HG03460 (cell line): ENCODE measurements around the gene KSR2.
A peak's percentile ranks its signal among the peaks of the same experiment; 100 is the strongest.
"Not testable (repeated sequence)": the region's sequence is repeated elsewhere in the genome, so short reads cannot be mapped to it uniquely, and the experiment has no call there.

ENCODE experiments used
- ATAC-seq: cut with Tn5 transposase; IDR thresholded peaks from one replicate; pipeline ENCODE4 v1.9.1; 2021; ENCODE audit not compliant: unreplicated experiment

KSR2 gene

DNA sequence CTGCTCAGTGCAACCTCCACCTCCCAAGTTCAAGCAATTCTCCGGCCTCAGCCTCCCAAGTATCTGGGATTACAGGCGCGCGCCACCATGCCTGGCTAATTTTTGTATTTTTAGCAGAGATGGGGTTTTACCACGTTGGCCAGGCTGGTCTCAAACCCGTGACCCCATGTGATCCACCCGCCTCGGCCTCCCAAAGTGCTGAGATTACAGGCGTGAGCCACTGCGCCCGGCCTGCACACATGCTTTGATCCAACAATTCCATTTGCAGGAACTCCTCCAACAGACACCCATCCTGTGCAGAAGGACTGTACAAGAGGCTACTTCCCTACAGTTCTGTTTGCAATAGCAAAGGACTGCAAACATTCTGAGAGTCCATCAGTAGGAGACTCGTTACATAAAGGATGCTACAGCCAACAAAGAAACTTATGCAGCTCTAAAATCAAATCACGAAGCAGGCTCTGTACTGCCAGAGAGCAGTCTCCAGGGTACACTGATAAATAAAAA, 108.0 kb downstream of the KSR2 start:
- ATAC-seq, result not testable (repeated sequence)

DNA sequence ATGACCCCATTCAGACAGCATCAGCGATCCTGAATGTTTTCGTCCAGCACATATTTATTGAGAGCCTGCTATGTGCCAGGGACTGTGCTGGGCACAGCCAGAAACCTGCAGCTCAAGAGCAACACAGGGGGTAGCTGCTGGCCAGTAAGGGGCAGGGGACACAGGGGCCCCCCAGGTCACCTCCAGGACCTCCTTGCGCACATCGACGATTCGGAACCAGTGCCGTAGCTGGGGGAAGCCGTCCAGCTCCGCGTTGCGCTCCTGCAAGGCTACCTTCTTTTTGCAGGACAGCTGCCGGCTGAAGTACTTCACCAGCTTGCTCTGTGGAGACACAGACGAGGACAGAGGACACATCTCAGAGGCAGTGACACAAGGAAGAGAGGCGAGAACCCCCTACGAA, 108.7 kb downstream of the KSR2 start:
- no peak for ATAC-seq

DNA sequence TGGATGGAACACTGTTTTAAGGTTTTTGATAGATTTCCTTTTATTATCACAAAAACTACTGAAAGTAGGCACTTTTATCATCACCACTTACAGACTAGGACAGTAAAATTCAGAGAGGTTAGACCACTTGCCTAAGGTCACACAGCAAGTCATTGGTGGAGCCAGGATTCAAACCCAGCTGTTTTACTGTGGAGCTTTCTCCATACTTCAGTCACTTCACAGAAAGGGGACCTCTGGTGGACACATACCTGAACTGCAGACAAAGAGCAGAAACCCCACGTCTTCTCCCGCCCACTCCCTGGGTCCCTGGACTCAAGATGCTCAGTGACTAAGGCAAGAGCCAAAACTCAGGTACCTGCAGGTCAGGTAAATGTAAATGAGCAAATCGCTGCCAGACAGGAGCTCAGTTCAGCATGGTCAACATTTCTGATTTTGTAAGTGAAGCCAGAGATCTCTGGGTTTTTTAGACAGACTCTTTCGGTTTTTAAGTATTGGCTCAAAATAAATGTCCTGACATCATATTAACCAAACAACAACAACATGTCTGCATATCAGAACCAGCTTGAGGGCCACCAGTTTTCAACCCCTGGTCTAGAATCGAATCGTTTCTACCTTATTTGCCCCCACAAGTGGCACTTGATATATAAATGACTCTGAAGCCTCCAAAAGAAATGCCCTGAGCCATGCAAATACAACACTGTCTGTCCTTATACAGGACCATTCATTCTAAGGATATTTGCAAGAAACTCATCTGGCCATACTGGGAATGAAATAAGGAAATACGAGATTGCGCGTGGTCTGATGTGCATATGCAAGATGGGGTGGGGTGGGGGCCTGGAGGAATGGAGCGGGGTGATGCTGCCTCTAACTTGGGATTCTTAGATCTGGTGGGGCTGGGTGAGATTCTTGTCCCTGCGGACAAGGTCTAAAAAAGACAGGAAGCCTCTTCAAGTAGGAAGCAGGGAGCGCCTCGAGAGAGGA, 110.9 kb downstream of the KSR2 start:
- no peak for ATAC-seq

DNA sequence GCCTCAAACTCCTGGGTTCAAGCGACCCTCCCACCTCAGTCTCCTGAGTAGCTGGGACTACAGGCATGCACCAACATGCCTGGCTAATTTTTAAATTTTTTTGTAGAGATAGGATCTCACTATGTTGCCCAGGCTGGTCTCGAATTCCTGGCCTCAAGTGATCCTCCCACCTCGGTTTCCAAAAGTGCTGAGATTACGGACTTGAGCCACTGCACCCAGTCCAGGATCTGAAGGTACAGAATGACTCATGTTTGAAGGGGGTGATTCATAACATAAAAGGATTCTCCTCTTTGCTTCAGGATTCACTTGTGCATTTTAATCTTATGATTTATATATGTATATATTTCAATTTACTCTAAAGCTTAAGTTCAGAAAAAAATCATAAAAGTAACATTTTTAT, 111.7 kb downstream of the KSR2 start:
- not testable (repeated sequence) for ATAC-seq

DNA sequence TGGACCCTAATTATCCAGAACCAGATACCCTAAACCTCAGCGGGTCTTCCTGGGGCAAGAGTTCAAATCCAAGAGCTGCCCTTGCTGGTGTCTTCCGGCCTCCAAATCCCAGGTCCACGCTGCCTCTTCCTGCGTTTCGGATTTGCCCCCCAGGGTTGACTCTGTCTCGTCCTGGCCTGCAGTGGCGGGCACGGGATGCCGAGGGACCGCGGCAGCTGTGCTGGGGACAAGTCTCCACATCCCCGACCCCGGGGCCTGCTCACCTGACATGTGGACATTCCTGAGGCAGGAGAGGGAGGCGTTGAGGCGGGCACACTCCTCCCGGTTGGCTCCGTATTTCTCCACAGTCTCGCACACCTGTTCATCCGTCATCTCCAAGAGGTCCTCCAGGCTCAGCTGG, 113.6 kb downstream of the KSR2 start:
- no peak for ATAC-seq

DNA sequence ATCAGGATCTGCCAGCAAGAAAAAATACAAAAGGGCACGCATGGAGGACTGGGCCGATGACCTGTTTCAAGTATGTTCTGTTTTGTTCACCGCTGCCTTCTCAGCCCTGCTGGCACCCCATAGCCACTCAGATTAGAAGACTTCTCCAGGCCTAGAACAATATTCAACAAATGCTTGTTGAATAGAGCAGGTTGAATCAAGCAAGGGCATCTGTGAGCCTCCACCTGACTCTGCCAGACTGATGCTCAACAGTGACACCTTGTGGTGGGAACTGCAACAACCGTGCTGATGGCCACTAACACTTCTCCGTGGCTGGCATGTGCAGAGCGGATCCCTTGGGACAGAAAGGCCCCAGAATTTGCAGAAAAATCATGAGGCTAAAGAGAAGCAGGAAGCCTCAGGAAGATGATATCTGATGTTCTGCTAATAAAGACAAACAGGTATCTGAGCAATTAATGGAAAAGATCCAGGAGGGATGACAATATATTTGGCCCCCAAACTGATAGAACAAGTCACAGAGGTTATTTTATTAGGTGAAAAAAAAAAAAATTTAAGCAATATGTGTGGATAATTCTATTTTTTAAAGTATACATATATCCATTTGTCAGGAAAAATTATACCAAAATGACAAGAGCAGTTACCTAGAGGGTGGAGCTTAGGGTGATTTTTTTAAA, 114.3 kb downstream of the KSR2 start:
- ATAC-seq, result no peak

DNA sequence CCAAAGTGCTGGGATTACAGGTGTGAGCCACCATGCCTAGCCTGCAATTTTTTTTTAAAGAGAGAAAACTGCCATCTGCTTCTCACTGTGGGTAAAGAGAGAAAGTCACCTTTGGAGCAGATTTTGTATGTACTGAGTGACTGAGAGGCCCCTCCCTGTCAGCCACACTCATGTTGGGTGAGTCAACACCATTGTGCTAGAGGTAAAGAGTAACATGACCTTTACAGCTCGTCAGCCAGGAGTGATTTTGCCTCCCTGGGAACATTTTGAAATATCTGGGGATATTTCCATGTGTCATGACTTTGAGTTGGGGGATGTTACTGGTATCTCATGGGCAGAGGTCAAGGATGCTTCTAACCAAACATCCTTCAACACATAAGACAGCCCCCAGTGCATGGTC, 115.2 kb downstream of the KSR2 start:
- no peak for ATAC-seq

DNA sequence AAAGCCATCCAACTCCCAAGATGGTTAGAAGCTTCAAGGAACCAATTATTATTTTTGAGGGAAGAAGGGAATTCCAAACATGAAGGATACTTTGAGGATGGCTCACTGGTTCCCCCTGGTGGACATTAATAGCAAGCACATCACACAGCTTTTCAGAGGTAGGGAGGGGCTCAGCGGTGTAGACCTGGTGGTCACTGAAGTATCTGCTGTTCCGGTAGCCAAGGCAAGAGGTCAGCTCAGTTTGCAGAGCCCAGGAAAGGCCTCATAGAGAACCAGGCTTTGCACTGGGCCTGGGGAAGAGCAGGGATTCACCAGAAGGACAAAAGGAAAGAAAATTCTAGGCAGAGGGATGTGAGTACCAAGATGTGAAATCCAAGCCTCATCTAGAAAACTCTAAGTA, 118.7 kb downstream of the KSR2 start:
- ATAC-seq, result no peak

DNA sequence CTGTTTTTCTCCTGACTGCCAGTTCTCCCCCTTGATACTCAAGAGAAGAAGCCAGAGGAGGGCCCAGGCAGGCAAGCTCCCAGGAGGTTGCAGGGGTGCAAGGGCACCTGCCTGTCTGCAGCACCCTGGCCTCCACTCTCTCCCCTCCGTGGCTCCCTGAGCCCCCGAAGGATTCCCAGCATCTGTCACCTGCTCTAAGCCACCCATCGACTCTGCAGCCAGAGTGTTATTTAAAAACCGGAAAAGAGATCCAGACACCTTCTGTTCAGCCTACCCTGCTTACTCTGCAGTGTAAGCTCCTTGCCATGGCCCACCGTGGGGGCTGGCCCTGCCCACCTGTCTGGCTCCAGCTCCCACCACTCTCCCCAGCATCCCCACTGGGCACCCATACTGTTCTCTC, 121.4 kb downstream of the KSR2 start:
- ATAC-seq, result no peak

DNA sequence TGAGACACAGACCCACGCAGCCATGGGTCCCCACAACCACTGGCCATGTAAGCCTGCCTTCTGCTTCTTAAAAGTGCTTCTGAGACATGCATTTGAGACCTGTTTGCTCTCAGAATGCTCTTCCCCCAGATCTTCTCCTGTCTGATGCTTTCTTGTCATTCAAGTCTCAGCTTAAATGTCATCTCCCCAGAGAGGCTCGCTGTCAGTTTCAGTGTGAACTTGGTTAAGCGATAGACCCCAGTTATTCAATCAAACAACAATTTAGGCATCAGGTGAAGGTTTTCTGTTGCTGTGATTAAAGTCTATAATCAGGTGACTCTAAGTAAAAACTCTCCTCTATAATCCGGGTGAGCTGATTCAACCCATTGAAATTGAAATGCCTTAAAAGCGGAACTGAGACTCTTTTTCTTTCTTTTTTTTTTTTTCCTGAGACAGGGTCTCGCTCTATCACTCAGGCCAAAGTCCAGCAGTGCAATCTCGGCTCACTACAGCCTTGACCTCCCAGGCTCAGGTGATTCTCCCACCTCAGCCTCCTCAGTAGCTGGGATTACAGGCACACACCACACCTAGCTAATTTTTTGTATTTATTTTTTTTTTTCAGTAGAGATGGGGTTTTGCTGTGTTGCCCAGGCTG, 123.4 kb downstream of the KSR2 start:
- no peak for ATAC-seq

DNA sequence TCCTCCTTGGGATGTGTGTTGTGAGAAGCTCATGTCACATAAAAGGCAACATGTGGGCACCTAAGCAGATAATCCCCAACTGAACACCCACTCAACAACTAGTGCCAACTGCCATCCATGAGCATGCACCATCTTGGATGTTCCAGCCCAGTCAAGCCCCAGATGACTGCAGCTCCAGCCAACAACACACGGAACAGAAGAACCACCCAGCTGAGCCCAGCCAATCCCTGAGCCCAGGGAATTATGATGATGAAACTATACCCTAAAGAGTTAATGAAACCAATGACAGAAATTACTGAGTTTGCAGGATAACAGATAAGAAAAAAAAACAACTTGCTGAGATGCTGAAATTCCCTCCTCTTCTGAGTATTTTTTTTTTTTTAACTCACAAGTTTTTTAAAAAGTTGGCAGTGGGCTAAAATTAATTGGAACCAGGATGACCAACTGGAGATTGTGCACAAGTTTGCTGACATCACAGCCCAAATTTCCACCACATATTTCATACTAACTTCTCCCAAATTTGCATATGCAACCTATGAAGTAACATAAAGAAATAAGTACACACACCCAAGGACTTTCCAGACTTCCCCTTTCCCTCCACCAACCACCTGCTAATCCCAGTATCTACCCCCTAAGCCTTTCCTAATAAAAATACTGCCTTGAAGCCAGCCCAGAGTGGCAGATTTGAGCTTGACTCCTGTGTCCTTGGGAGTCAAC, 124.5 kb downstream of the KSR2 start:
- no peak for ATAC-seq

DNA sequence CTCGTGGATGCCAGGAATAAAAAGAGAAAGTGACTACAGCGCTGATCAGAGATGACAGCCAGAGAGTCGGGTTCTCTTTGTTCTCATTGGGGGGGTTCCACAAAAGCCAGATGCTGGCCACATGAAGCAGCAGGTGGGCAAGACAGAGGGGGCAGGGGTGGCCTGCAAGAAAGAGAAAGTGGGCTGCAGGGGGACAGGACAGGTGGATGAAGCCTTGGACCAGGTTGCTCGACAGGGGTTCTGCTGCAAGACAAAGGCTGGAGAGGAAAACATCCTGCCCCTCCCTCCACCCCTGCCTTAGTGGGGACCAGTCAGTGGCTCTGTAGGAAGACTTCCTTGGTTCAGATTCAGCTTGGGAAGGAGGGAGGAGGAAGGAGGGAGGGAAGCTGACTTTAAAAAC, 126.2 kb downstream of the KSR2 start:
- no peak for ATAC-seq

DNA sequence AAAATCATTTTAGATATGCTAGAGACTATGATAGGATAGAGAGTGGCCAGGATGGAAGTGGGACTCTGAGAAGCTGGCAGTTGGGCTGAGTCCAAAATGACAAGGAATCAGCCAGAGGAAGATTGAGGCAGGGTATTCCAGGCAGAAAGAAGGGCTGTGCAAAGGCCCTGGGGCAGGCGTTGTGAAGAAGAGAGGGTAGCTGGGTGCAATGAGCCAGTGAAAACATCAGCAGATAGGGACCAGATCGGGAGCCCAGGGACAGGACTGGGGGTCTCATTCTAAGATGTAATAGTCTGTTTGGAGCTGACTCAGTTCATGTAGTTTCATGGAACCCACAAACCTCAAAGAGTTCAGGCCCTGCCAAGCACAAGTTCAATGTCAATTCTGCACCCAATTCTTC, 126.6 kb downstream of the KSR2 start:
- no peak for ATAC-seq

DNA sequence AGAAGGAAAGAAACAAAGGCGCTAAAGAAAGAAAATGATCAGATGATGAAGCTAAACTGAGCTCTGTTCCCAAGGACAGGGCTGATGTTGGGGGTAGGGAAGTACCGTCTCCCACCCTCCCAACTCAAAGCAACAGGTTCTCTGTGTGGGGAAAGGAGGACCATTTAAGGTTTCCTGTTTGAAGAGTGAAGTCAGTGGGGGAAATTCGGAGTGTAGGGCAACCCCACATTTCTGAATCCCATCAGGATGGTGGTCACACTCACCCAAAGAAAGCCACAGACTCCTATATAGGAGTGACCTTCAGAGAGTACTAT, 131.1 kb downstream of the KSR2 start:
- no peak for ATAC-seq

DNA sequence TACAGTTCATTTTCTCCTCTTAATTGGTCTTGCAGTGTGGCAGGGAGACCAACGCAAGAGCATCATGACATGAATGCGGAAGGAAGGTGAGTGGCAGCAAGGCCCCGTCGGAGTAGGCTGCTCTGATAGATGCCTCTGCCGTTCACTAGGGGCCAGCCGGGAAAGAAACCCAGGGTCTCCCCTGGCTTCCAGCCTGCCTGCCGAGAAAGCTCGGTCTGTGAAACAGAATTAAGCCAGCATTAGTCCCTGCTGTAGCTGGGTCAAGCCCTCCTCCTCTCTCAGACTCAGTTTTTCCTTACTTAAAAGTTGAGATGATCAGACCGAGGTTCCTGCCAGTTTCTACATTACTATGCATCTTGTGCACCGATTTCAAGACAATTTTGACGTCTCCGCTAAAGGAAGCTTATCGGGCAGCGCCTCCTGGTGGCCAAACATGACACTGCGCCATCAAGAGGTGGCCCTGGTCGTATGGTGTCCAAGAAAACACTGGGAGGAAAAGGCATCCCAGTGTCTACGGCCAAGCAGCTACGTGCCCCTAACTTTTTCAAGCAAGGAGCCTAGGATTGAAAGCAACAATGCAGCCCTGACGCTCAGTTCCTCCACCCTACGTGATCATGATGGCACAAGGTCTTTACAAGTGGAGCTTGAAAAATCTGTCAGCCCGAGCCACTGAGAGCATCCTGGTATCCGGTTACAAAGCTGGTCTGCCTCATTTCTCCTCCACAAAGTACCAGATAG, 131.6 kb downstream of the KSR2 start:
- ATAC-seq, result peak; percentile 70

DNA sequence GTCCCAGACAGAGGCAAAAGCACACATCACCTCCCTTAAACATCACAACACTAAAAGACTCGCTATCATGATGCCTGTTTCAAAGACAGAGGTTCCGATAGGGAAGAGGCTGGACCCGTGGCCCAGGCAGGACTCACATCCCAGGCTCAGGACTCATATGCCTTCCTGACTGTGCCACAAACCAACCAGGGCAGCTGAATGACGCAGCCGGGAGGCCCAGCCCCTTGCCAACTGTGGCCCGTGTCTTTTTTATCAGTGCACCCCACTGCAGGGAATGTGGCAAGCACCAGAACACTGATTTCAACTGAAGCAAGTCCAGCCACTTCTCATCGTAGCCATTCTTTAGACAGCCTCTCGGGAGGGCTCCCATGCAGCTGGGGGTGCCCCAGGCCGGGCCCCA, 132.3 kb downstream of the KSR2 start:
- ATAC-seq, result no peak

DNA sequence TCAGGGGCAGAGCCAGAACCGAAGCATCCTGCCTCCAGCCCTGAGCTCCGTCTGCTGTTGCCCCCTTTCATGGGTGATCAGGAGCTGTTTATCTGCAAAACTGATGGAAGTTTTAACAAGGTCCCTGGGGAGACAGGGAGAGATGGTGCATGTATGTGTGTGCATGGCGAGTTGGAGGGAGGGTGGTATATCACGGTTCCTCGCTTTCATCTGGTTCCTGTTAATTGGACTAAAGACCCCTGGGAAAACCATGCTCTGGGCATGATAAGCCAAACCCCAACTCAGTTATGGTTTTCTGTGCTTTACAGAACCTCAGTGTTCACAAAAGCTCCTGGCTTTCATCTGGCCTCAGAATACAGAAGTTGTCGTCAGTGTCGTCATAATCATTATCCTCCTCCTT, 133.6 kb downstream of the KSR2 start:
- no peak for ATAC-seq

DNA sequence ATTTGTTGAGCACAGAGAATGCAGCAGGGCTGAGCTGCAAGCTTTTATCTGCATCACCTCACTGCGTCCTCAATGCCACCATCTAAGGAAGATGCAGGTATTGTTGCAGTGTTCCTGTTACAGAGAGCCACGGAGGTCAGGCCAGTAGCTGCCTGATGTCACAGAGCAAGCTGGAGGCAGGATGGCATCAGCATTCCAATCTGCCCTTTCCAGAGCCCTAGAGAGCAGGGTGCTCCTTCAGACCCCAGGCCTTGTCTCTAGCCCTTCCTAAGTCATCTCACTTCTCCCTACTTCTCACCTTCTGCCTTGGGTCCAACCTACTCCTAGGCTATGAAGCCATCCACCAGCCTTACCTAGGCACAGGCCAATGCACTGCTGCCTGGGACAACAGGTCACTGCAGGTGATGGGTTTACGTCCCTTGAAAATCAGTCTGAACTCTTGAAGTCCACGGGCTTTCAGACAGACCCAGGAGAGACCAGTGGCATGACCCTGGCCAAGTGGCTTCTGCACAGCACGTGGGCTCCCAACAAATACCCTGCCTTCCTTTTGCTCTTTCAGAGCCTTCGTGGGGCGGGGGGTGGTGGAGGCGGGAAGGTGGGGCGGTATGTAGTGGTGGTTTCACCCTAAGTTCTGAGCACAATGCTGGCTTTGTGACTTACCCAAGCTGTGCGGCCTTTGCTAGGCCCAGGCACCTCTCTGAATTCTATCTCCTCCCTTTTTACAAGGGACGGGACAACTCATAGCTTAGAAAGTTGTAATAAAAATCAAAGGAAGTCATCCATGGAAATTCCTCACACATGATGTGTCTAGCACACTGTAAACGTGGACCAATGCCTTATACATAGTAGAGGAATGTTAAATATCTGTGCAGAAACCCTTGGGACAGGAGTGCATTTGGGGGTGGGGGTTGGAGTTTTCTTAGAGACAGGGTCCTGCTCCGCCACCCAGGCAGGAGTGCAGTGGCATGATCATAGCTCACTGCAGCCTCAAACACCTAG, 136.0 kb downstream of the KSR2 start:
- ATAC-seq, result no peak

DNA sequence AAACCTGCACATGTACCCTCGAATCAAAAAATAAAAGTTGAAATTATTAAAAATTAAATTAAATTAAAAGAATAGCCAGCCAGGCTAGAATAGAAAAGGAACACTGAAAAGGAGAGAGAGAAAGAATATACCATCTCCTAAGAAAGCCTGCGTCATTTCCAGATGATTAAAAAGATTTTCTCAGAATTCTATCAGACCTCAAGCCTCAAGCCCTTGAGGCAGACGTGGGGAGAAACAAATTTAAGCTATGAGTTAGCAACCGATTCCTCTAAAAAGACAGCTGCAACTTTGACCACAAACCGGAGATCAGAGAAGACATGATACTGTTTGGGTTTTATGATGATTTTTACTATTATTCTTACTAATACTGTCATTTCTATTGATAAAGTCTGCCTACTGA, 138.3 kb downstream of the KSR2 start:
- no peak for ATAC-seq
